Neuronal stem cell (in vitro differentiated cells): Measurements from ENCODE around the gene PRSS12.

Source experiments
- DNase-seq: peaks from one replicate; pipeline ENCODE4 v3.0.0-alpha.2; 2013; ENCODE audit warnings: low spot score
- H2AFZ ChIP-seq: one replicate; pipeline ENCODE4 v1.6.1; 2013; ENCODE audit warnings: mild to moderate bottlenecking, low read length, inconsistent platforms
- H2AK5ac ChIP-seq: 2 replicates; pipeline ENCODE4 v1.6.1; 2013; ENCODE audit warnings: low read depth, mild to moderate bottlenecking, inconsistent platforms, low read length, moderate library complexity, mixed read lengths
- H2BK120ac ChIP-seq: 2 replicates; pipeline ENCODE4 v1.6.1; 2013; ENCODE audit warnings: low read depth, mild to moderate bottlenecking, inconsistent platforms, low read length, moderate library complexity, mixed read lengths
- H2BK12ac ChIP-seq: one replicate; pipeline ENCODE4 v1.6.1; 2013; ENCODE audit warnings: low read length, inconsistent platforms
- H2BK15ac ChIP-seq: 2 replicates; pipeline ENCODE4 v1.6.1; 2013; ENCODE audit warnings: mild to moderate bottlenecking, low read length, inconsistent platforms, mixed read lengths
- H2BK5ac ChIP-seq: one replicate; pipeline ENCODE4 v1.6.1; 2013; ENCODE audit warnings: inconsistent platforms, mild to moderate bottlenecking, low read length, moderate library complexity
- H3K14ac ChIP-seq: one replicate; pipeline ENCODE4 v1.6.1; 2013; ENCODE audit warnings: low read length, inconsistent platforms
- H3K18ac ChIP-seq: 2 replicates; pipeline ENCODE4 v1.6.1; 2013; ENCODE audit warnings: low read length, inconsistent platforms
- H3K23ac ChIP-seq: 2 replicates; pipeline ENCODE4 v1.6.1; 2013; ENCODE audit warnings: low read depth, mild to moderate bottlenecking, mixed read lengths, low read length, inconsistent platforms; ENCODE audit not compliant: poor library complexity
- H3K27ac ChIP-seq: replicated peaks from 3 replicates; pipeline ENCODE4 v1.5.1; 2013; ENCODE audit warnings: low read length, inconsistent platforms
- H3K27me3 ChIP-seq, 3 experiments: 2 replicates each; pipeline ENCODE4 v1.6.1; 2013; ENCODE audit warnings: low read length in 3 of 3, mild to moderate bottlenecking in 2 of 3, inconsistent platforms in 1 of 3, low read depth in 1 of 3, mixed read lengths in 1 of 3, moderate library complexity in 1 of 3; ENCODE audit not compliant: control insufficient read depth in 3 of 3, insufficient read depth in 3 of 3
- H3K36me3 ChIP-seq, 2 donors: replicated peaks in 1 of 2; 2 replicates each; pipeline ENCODE4 v1.6.1; 2013; ENCODE audit warnings: low read length in 2 of 2; ENCODE audit not compliant: control insufficient read depth in 2 of 2, insufficient read depth in 2 of 2
- H3K4ac ChIP-seq: 2 replicates; pipeline ENCODE4 v1.6.1; 2013; ENCODE audit warnings: inconsistent platforms, mild to moderate bottlenecking, low read length, moderate library complexity
- H3K4me1 ChIP-seq, 2 donors: 1 replicate in 1 of 2; 2 replicates in 1 of 2; pipeline ENCODE4 v1.6.1; 2013; ENCODE audit warnings: low read length in 2 of 2, low read depth in 1 of 2; ENCODE audit not compliant: control insufficient read depth in 2 of 2, insufficient read depth in 1 of 2
- H3K4me2 ChIP-seq: one replicate; pipeline ENCODE4 v1.6.1; 2013; ENCODE audit warnings: mild to moderate bottlenecking, low read length, inconsistent platforms; ENCODE audit not compliant: insufficient read depth, poor library complexity, severe bottlenecking
- H3K4me3 ChIP-seq, 2 donors: 2 replicates each; pipeline ENCODE4 v1.5.1; 2013; ENCODE audit warnings: low read length in 2 of 2, mild to moderate bottlenecking in 2 of 2, inconsistent platforms in 1 of 2, moderate library complexity in 1 of 2
- H3K79me1 ChIP-seq: one replicate; pipeline ENCODE4 v1.6.1; 2013; ENCODE audit warnings: low read depth, mild to moderate bottlenecking, inconsistent platforms, low read length, moderate library complexity
- H3K9ac ChIP-seq: one replicate; pipeline ENCODE4 v1.6.1; 2013; ENCODE audit warnings: mild to moderate bottlenecking, low read depth, low read length, inconsistent platforms; ENCODE audit not compliant: poor library complexity
- H3K9me3 ChIP-seq, 2 donors: replicated peaks in 1 of 2; 2 replicates each; pipeline versions ENCODE3 to v1.6.1; 2013; ENCODE audit warnings: low read length in 2 of 2, mild to moderate bottlenecking in 2 of 2, inconsistent platforms in 1 of 2, low read depth in 1 of 2, mixed read lengths in 1 of 2, moderate library complexity in 1 of 2; ENCODE audit not compliant: control insufficient read depth in 2 of 2, insufficient read depth in 1 of 2
- H4K8ac ChIP-seq: one replicate; pipeline ENCODE4 v1.6.1; 2013; ENCODE audit warnings: low read depth, mild to moderate bottlenecking, inconsistent platforms, low read length, moderate library complexity
- H4K91ac ChIP-seq: one replicate; pipeline ENCODE4 v1.6.1; 2013; ENCODE audit warnings: low read length, low read depth, mild to moderate bottlenecking, inconsistent platforms; ENCODE audit not compliant: poor library complexity
- WGBS, 2 donors: extraction: QIAGEN DNeasy Blood & Tissue Kit; methylation state at CpG; one replicate each; pipeline ENCODE4 v1.1.7; 2013; ENCODE audit warnings: missing lambda C conversion rate in 2 of 2, mixed read lengths in 1 of 2; ENCODE audit not compliant: insufficient read length in 2 of 2, insufficient replicate concordance in 1 of 2; ENCODE audit errors: extremely low coverage in 2 of 2; 5-methylcytosine and 5-hydroxymethylcytosine counted together

The PRSS12 gene

GRCh38 chr4:118381902-118382301, 29.1 kb upstream of the PRSS12 start:
- Histone ChIP-seq H3K36me3 (no peaks in the 10 kb centered on the region), H3K27me3 (no peaks in the 10 kb centered on the region), H3K9ac (no peak overlapping the region), H3K18ac (no peak overlapping the region), H3K14ac (no peak overlapping the region), H3K4ac (no peak overlapping the region), H3K27ac (no peak overlapping the region), H3K9me3 (no peaks in the 10 kb centered on the region), H2BK15ac (no peak overlapping the region), H2BK12ac (no peak overlapping the region), H3K23ac (no peak overlapping the region), H2BK5ac (no peak overlapping the region), H4K91ac (no peak overlapping the region), H3K4me1 (no peaks in the 10 kb centered on the region), H2AK5ac (no peak overlapping the region), H2BK120ac (no peak overlapping the region), H3K79me1 (no peaks in the 10 kb centered on the region), H3K4me2 (no peak overlapping the region), H2AFZ (no peak overlapping the region), H3K4me3 (no peak overlapping the region), H4K8ac (no peak overlapping the region)
- DNase-seq: no peak
- no CpG with 5 or more reads among the region's 3 CpGs for WGBS, 2 donors

GRCh38 chr4:118373614-118374255, 20.9 kb upstream of the PRSS12 start:
- no peak overlapping the region for H3K14ac ChIP-seq
- H3K4ac ChIP-seq: no peak overlapping the region
- H3K27me3 ChIP-seq: no peaks in the 10 kb centered on the region
- H3K79me1 ChIP-seq: no peaks in the 10 kb centered on the region
- no peak overlapping the region for H2BK12ac ChIP-seq
- H3K9me3 ChIP-seq: no peaks in the 10 kb centered on the region
- no peak overlapping the region for H3K18ac ChIP-seq
- H3K4me1 ChIP-seq: no peaks in the 10 kb centered on the region
- no peak overlapping the region for H3K27ac ChIP-seq
- H2BK5ac ChIP-seq: no peak overlapping the region
- DNase-seq: no peak
- H3K23ac ChIP-seq: no peak overlapping the region
- H3K36me3 ChIP-seq: no peaks in the 10 kb centered on the region
- no peak overlapping the region for H3K9ac ChIP-seq
- H2BK120ac ChIP-seq: no peak overlapping the region
- H4K91ac ChIP-seq: no peak overlapping the region
- H2BK15ac ChIP-seq: no peak overlapping the region
- WGBS, 2 donors: no CpG with 5 or more reads among the region's 4 CpGs
- H3K4me2 ChIP-seq: no peak overlapping the region
- H3K4me3 ChIP-seq: no peak overlapping the region
- H4K8ac ChIP-seq: no peak overlapping the region
- H2AFZ ChIP-seq: no peak overlapping the region
- H2AK5ac ChIP-seq: no peak overlapping the region

GRCh38 chr4:118372251-118372650, 19.4 kb upstream of the PRSS12 start:
- no peak overlapping the region for H3K27ac ChIP-seq
- H3K27me3 ChIP-seq: no peaks in the 10 kb centered on the region
- H2BK15ac ChIP-seq: no peak overlapping the region
- H3K18ac ChIP-seq: no peak overlapping the region
- H2BK5ac ChIP-seq: no peak overlapping the region
- no peaks in the 10 kb centered on the region for H3K4me1 ChIP-seq
- DNase-seq: no peak
- H3K79me1 ChIP-seq: no peaks in the 10 kb centered on the region
- H3K4me3 ChIP-seq: no peak overlapping the region
- no peaks in the 10 kb centered on the region for H3K36me3 ChIP-seq
- no peak overlapping the region for H4K91ac ChIP-seq
- no peak overlapping the region for H3K4me2 ChIP-seq
- H2BK120ac ChIP-seq: no peak overlapping the region
- H3K14ac ChIP-seq: no peak overlapping the region
- no peaks in the 10 kb centered on the region for H3K9me3 ChIP-seq
- H2AK5ac ChIP-seq: no peak overlapping the region
- no peak overlapping the region for H2AFZ ChIP-seq
- no peak overlapping the region for H3K4ac ChIP-seq
- no peak overlapping the region for H3K9ac ChIP-seq
- no peak overlapping the region for H3K23ac ChIP-seq
- no CpG with 5 or more reads among the region's 4 CpGs for WGBS, 2 donors
- no peak overlapping the region for H4K8ac ChIP-seq
- H2BK12ac ChIP-seq: no peak overlapping the region

GRCh38 chr4:118369231-118369630, 16.4 kb upstream of the PRSS12 start:
- Histone ChIP-seq H3K27ac (no peak overlapping the region), H3K18ac (no peak overlapping the region), H3K36me3 (no peaks in the 10 kb centered on the region), H3K4me1 (no peaks in the 10 kb centered on the region), H2BK15ac (no peak overlapping the region), H2BK12ac (no peak overlapping the region), H3K4me2 (no peak overlapping the region), H3K4ac (no peak overlapping the region), H2AK5ac (no peak overlapping the region), H3K14ac (no peak overlapping the region), H2BK120ac (no peak overlapping the region), H3K4me3 (no peak overlapping the region), H3K23ac (no peak overlapping the region), H3K9ac (no peak overlapping the region), H3K9me3 (no peaks in the 10 kb centered on the region), H4K8ac (no peak overlapping the region), H3K27me3 (no peaks in the 10 kb centered on the region), H3K79me1 (no peaks in the 10 kb centered on the region), H2AFZ (no peak overlapping the region), H2BK5ac (no peak overlapping the region), H4K91ac (no peak overlapping the region)
- no CpG with 5 or more reads among the region's 6 CpGs for WGBS, 2 donors
- no peak for DNase-seq
